HG02973 (cell line): ENCODE data around the gene VSIG2.

ENCODE experiments used
- ATAC-seq: cut with Tn5 transposase; IDR thresholded peaks from one replicate; pipeline ENCODE4 v1.9.1; 2021; ENCODE audit warnings: moderate library complexity; ENCODE audit not compliant: unreplicated experiment

Gene VSIG2

DNA sequence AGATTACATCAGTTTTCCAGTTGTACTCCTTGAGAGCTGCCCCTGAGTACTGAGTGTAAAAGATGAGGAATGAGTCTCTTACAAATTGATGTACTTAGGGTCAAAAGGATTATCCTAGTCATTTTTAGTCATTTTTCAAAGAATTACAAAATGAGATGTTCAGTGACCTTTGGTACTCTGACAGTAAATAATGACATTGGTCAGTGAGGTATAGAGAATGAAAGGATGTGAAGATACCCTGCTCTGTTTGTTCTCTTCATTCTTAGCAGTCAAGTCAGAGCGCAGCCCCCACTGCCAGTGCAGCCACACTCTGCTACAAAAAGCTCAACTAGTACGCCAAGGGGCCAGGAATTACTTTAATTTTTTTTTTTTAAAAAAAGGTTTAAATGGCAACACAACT lies 14.1 kb upstream of the VSIG2 start:
- ATAC-seq: no peak

DNA sequence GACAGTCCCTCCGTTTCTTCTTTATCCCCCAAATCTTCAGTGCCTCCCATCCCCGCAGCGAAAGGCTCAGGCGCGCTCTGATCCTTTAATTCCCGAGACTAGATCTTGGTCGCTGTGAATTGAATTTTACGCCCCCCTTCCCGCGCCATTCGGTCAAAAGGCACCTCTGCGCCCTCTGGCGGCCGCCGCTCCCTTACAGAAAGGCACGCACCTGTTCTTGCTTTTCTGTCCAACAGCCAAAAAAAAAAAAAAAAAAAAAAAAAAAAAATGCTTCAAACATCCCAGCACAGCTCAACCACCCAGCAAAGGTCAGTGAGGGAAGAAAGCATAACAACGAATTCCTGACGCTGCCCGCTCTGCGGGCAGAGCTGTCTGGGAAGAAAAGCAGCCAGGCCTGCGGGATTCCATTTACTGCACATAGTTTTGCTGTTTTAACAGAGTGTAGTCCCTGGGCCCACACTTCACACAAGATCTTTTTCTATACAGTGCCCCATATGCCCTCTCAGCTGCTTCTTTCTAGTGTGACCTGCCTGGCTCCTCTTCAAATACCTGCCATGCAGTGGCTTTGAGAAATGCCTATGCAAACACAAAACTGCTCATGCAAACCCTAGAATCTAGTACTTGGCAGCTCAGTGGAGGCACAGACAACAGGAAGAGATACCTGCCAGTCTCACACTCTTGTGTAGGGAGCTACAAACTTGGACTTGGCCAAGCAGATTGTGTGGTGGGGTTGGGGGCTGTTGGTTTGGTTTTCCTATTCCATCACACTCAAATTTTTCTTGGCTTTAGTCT lies 11.3 kb upstream of the VSIG2 start:
- ATAC-seq: no peak

DNA sequence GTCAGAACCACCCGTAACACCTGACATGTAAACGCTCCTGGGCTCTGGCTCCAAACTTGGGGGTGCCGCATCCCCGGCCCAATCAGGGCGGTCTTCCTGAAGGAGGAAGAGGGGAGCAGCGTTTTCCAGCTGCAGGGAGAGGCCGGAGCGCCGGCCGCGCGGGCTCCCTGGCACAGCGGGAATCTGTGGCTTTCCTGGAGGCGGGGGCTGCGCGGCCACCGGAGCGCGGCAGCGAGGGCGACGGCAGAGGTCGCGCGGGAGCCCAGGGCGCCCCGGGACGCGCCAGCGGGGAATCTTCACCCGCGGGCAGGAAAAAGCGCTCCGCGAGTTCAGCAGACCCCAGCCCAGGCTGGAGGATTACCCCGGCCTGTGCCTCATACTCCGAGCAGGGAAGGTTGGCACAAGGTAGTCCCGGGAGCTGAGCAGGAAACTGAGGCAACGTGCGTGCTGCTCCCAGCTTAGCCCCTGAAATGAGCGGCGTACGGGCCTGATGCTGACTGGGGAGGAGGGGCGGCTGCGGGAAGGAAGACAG lies 10.6 kb upstream of the VSIG2 start:
- ATAC-seq: peak; percentile 13

DNA sequence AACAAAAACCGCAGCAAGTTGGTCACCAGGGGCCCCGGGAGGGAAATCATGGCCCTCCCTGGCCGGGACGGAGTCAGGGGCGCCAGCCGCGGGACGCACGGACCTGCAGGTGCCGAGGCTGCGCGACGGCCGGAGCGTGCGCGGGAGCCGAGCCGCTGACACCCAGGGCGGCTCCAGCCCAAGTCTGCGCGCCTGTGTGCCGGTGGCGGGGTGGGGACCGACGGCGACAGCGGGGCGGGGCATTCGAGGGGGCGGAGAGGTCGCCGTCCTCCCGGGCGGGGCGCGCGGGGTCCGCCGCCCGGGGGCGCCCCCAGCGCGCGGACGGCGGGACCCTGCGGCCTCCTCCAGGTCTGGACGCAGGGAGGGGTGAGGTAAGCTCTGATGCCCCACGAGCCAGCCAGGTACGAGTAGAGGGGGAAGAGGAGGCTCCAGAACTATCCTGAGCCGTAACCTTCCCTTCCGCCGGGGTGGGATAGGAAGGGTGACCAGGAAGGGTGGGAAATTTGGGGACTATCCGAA lies 10.1 kb upstream of the VSIG2 start, which contains the start of gene ESAM:
TSS of gene ESAM (minus strand) at position 186 of the 519 bp plus-strand sequence. CDS start at position 50, 136 bp downstream.
- peak; percentile 49 for ATAC-seq

DNA sequence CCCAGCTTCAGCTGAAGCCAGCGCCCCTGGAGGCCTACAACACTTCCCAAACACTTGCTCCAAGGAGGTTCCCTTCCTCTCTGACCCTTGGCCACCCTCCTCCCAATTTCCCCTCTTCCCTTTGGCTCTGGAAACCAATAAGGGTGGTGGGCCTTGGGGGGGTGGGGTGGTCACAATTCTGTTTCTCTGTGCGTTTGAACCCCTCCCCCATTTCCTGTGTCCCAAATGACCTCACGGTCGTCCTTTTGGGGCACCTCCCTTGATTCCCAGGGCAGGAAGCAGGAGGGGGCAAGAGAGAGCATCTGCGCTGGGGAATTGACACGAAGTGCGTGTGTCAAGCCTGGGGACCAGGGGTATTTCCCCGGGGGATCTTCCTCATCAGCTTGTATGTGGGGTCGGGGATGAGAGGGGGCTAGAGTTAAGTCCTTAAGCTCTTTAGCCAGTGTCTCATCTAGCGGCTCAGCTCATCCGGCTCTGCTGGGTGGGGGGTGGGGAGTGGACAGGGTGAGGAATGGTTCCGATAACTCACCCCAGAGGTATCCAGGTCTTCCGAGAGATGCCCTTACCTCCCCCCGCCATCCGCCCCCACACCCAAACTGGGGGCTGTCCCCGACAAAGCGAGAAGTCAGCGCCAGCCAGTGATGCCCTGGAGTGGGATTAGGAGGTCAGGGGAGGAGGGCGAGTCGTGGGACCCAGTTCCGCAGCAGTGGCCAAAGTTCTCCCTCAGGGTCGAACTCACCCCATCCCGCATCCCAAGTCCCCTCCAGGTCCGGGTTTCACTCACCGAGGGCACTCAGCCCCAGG lies 9.4 kb upstream of the VSIG2 start:
- no peak for ATAC-seq

DNA sequence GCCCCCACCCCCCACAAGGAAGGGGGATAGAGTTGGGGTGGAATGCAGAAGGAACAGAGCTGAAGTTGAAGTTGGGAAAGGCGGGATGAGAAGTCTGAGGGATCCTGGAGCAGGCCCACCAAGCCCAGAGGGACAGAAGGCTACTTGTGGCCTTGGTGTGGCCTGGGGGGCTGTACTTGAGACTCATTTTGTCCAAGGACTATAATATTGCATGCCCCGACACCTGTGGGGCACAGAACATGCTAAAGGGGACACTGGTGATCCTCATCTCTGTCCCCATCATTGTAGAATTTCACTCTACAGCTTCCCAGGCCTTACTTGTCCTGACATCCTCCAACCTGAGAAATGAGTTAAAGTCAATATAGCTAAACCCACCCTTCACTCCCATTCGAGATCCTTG lies 8.8 kb upstream of the VSIG2 start:
- no peak for ATAC-seq

DNA sequence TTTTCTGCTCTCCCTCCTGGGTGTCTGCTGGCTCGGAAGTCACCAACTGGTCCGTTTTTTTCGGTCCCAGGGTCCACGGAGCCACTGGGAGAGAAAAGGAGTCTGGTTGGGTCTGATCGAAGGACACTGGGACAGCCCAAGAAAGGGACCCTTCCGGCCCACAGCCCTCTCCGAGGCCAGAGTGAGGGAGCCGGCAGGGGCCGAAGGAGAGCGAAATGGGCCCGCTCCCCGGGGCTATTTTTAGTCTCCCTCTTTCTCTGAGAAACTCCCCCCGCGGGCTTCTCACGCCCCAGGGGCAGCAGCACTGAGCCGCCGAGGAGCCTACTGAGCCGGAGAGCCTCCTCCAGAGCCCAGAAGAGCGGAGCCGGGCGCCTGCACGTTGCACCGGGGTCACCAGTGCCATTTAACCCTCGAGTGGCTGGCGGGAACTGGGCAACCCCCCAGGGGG lies 8.2 kb upstream of the VSIG2 start:
- ATAC-seq: no peak

DNA sequence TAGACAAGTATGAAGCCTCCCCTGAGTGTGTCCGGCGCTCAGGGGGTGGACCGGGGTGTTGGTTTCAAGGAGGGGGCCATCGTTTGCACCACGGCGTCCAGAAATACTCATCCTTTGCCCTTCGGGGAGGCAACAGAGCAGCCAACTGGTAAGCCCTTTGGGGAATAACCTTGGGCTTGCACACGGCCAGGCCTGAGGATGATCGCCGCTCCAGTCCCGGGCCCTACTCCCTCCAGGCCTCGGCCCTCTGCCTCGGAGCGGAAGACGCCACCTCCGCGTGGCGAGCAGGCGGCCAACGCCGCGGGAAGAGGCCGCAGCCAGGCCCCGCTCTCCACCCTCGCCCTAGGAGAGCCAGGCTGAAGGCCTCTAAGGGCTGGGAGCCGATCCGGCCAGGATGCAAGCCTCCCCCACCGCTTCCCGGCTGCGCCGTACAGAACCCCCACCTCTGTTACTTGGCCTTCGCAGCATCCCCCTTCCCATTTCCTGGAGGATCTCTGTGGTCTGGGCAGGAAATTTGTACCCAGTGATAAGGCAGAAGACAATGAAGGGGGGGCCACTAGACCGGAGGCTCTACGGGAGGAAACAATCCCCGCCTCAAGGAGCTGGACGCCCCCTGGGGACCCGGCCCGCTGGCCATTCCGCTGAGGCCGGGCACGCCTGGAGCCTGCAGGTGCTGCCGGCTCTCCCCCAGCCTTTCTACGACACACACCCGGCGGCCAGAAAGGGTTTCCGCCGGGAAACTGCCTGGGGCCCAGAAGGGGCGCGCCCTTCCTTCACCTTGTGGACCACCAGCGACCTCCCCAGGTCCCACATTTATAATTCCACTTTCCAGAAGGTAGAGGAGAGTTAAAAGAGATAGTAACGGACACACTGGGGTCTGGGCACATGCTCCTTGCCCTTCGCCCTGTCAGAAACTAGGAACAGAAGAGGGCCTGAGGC lies 7.5 kb upstream of the VSIG2 start:
- ATAC-seq: no peak

DNA sequence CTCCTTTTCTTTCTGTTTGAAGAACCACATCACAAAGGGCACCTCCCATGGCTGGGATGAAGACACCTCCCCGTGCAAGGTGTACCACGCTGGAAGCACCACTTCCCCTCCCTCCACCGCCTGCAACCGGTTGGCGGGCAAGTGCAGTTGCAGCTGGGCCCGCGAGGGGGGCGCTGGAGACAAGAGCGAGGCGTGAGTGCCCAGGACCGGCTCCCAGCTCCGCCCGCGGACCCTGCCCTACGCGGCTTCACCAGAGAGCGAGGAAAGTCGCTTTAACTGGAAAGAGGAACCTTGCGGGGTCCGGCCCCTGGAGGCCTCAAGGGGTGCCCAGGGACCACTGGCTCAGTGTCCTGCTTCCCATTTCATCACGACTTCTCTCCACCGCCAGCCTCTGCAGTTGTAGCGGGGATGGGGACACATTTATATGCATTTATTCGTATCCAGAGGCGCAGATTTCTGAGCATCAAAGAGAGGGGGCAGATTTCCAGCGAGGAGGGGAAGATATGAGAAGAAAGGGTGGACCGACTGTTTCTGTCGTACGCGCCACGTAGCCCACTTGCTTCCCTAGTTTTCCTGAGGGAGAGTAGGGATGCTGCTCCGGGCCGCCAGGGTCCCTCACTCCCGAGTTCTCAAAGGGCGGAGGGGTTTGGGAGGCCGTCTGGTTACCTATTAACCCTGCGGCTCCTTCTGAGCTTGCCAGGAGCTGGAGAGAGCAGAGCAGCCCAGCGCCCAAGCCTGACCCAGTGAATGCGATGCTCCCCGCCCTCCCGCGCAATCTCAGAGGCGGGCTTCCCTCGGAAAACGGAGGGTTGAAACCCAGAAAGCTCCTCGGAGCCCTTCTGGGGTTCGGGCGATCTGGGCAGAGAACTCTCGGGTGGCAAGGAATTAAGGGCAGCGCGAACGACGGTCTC lies 6.6 kb upstream of the VSIG2 start:
- peak; percentile 67 for ATAC-seq

DNA sequence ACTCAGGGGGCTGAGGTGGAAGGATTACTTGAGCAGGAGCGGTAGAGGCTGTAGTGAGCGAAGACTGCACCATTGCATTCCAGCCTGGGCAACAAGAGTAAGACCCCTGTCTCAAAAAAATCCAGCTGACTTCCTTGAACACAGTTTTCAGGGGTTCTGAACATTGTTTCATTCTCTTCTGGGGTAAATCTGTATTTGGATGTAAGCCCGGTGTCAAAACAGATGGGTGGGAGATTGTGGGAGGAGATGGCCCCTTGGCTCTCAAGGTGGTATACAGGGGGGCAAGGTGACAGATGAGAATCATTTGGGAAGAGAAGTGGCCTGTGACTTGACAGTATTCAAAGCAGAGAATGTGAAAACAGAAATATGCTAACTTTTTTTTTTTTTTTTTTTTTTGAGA lies 5.3 kb upstream of the VSIG2 start:
- ATAC-seq: no peak

DNA sequence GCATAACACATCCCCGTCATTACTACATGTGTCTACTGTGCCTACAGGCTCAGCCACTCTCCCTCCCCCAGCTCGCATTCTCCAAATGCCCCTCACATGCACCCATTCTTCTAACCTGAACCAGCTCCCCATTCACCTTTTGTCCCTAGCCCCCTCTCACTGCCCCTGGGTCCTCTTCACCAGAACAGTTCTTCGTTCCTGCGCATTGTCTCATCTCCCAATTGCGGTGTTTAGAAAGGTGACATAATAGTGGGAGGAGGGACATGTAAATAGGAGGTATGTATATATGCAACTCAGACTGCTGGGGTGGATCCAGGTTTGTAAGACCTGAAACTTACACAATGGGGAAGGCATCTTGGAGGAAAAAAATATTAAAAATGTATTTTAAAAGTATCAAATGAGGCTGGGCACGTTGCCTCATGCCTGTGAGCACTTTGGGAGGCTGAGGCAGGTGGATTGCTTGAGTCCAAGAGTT lies 4.7 kb upstream of the VSIG2 start:
- ATAC-seq: no peak

DNA sequence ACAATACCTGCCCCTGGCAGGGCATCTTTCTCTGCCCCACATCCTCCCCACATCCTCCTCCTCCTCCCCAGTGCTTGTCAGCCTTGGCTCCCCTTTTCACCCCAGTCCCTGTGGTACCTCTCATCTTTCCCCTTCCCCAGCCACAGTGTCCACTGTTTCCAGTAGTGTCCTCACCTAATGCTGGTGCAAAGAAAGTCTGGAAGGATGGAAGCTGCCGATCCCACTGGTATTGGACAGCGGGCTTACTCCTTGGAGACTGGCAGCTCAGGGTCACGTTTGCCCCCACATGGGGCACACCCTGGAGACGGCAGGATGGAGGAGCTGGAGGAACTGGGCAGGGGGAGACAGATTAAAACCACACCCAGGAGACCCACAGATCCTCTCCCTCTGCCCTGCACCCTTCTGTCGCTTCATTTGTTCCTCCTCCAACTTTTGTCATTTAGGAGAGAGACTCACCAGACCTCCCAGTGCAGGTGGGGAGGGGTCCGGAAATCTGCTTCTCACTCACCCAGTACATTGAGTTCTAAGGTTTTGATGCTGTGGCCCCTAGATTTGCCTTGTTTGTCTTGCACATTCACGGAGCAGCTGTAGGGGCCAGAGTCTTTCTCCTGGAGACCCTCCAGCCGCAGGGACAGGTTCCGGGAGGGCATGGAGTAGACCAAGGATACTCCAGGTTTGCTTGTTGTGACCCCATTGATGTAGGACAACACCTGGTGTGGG lies 4.1 kb upstream of the VSIG2 start:
- ATAC-seq: no peak

DNA sequence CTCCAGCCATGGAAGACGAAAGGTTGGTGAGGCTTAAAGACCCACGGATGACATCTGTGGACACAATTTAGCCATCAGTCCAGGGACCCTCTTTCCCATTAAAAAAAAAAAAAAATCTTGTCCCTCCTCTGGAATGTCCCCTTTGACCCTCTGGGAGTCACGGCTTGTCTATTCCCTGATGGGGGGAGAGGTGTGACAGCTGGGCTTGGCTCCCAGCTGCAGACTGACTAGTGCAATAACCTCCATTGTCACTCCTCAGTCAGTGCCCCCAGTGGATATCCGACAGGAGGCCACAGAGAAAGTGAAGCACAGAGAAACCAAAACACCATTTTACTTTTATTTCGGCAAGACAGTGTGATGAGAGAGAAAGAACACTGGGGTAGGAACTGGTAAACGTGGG lies 2.7 kb upstream of the VSIG2 start:
- ATAC-seq: no peak

DNA sequence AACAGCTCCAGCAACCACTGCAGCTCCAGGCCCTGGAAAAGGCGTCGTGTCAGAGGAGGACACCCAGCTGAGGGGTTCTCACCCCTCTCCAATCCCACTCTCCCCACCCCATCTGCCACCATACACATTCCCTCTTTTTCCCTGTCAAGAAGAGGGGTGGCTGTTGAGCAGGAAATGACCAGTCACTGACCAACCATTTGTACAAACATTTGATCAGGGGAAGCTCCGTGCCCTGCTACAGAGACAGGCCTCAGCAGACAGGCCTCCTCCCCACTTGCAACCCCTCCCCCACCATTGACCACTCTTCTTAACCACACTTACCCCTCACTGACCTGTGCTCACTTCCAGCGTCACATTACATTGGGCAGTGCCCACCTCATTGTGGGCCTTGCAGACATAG lies 2.3 kb upstream of the VSIG2 start:
- ATAC-seq: no peak

DNA sequence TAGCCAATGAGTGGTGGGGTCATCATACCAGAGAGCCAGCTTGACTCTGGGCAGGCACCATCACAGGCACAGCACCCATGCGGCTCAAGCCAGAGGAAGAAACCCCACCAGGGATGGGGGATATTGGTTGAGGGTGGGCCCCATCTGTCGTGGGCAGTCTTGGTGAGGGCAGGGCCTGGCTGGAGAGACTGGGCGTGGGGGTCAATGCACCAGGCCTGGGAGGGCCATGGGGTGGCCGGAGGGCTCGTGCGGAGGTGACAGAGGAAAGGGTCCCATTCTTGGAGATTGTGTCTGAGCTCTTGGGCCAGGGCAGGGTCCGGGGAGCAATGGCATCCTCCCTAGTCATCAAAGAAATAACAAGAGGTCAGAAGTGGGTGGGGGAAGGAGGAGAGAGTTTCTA lies 1.6 kb upstream of the VSIG2 start:
- ATAC-seq: no peak

DNA sequence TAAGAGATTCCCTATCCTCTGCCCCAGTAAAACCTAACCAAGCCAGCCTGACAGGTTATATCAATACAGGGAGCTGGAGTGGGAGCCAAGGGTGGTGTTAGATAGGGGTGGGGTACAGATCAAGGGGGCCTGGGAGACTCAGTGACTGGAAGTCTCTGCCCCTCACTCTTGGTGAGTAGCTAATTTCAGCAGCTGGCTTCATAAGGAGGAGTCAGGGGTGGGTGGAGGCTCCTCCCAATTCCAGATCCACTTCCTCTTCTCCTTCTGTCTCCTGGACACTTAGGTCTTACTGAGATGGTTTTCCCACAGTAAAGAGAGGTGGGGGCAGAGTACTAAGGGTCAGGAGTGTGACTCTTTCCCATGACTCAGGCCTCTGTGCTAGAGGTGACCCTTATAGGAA lies 1.1 kb upstream of the VSIG2 start:
- ATAC-seq: no peak

DNA sequence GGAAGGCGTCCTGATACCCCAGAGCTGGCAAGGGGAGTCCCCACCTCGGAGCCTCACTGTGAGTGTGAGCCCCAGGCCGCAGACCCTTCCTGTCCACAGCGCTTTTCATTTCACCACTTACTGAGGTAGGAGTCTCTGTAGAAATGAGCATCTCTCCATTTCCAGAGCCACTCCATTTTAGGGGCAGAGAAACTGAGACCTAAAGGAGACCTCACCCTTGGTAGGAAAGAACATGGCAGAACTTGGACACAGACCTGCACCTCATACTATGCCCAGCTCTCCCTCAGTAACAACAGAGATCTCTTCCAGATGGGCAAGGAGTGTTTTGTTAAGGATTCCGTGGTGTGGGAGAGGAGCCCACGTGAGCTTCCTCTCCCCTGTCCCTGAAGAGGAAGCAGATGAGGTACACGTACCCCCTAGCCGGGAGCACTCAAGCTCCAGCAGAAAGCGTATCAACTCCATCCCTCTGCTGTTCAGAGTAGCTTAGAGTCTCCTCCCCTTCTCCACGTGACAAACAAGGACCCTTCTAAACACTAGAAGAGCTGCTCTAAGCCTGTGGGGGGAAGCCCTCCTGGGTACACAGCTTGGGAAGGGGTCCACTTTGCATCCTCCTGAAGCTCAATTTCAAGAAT lies 532 bp upstream of the VSIG2 start:
- ATAC-seq: no peak

DNA sequence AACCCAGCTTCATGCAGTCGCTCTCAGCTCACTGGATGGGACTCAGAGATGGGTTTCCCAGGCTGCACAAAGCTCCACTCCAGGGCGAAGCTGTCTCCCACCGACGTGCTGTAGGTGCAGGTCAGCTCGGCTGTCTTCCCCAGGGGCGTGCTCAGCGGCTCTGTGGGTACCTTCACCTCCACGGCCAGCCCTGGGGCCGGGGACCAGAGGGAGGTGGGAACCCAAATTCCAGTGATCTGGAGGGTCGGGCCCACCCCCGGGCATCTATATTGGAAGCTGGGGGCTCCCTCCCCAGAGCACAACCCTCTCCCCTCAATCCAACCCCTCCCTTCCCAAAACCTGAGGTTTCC lies 689 bp downstream of the VSIG2 start:
- no peak for ATAC-seq
